GM12878 (cell line): ENCODE results near the gene GSTO1.

Experiments used
- CBX5 ChIP-seq: sonication (generic); IDR thresholded peaks from 2 replicates; pipeline ENCODE4 v1.6.1; 2016; ENCODE audit warnings: low read depth, moderate library complexity, mild to moderate bottlenecking, inconsistent platforms
- CEBPB ChIP-seq, 2 experiments: fragments of 150-350 bp in 1 of 2; IDR thresholded peaks; 2 replicates each; pipeline ENCODE4 v1.6.1; 2012 to 2014; ENCODE audit warnings: low read depth in 2 of 2, low read length in 2 of 2, borderline replicate concordance in 1 of 2, inconsistent platforms in 1 of 2
- CTCF ChIP-seq, 3 experiments: IDR thresholded peaks in 2 of 3; conservative IDR thresholded peaks in 1 of 3; 2 replicates each; pipeline ENCODE4 v1.5.1; 2011; ENCODE audit warnings: low read depth in 3 of 3, low read length in 3 of 3, mild to moderate bottlenecking in 3 of 3, control low read depth in 2 of 3, moderate library complexity in 2 of 3, inconsistent platforms in 1 of 3, mixed read lengths in 1 of 3; ENCODE audit not compliant: control insufficient read depth in 2 of 3, insufficient read depth in 1 of 3; ENCODE audit errors: extremely low read depth in 1 of 3
- ESRRA ChIP-seq: IDR thresholded peaks from 2 replicates; pipeline ENCODE4 v1.6.1; 2012; ENCODE audit warnings: mild to moderate bottlenecking, low read length, improper control_type of control experiment
- EZH2 ChIP-seq: IDR thresholded peaks from 2 replicates; pipeline ENCODE4 v1.6.1; 2012; ENCODE audit warnings: low read depth, mild to moderate bottlenecking, control low read depth, inconsistent platforms, low read length, borderline replicate concordance; ENCODE audit not compliant: control insufficient read depth
- FOXK2 ChIP-seq: fragments of 450-650 bp; IDR thresholded peaks from 2 replicates; pipeline ENCODE4 v1.6.1; 2017; ENCODE audit warnings: mild to moderate bottlenecking, moderate library complexity
- HCFC1 ChIP-seq: fragments of 150-350 bp; IDR thresholded peaks from 2 replicates; pipeline ENCODE4 v1.6.1; 2014; ENCODE audit warnings: low read length
- MEF2A ChIP-seq: IDR thresholded peaks from 2 replicates; pipeline ENCODE4 v1.6.1; 2011; ENCODE audit warnings: low read depth, mild to moderate bottlenecking, low read length, moderate library complexity; ENCODE audit not compliant: insufficient read depth
- REST ChIP-seq: IDR thresholded peaks from 2 replicates; pipeline ENCODE4 v1.6.1; 2012; ENCODE audit warnings: mild to moderate bottlenecking, low read depth, low read length
- SMAD5 ChIP-seq: IDR thresholded peaks from 2 replicates; pipeline ENCODE4 v1.6.1; 2016; ENCODE audit warnings: antibody characterized with exemption, low read depth

GRCh38 chr10:104286939-104287338 lies 32.2 kb downstream of the GSTO1 start:
- TF ChIP-seq CBX5 = no peak
- no peak for TF ChIP-seq FOXK2
- TF ChIP-seq CEBPB (IDR thresholded peaks at IDR 0.05; ENCODE audit: borderline replicate concordance in 1 of 2, low read depth in 2 of 2, low read length in 2 of 2) = no peak
- TF ChIP-seq EZH2 = no peak
- no peak for TF ChIP-seq MEF2A
- no peak for TF ChIP-seq CTCF (IDR thresholded peaks at IDR 0.05 in 2 of 3, conservative IDR thresholded peaks at IDR 0.05 in 1 of 3; ENCODE audit: control insufficient read depth in 2 of 3, extremely low read depth in 1 of 3, insufficient read depth in 1 of 3, low read depth in 3 of 3, low read length in 3 of 3)
- no peak for TF ChIP-seq SMAD5
- no peak for TF ChIP-seq ESRRA
- no peak for TF ChIP-seq REST
- no peak for TF ChIP-seq HCFC1
